ENCODE measurements around the gene TSHZ2. TPM values are rescaled to one million over a fixed set of nuclear protein-coding genes. Genes with fewer than 3 reads are reported as not detected.

TSHZ2 gene
- total and polyA plus RNA-seq, 2 of the 4 experiments (the other 2 are of a cell fraction): under 0.01 to 0.02 TPM

GRCh38 chr20:52994184-52994970 is 22.2 kb downstream of the TSHZ2 start:
- Histone ChIP-seq H2BK5ac (ENCODE audit: low read depth, low read length, poor library complexity, severe bottlenecking) (no peak overlapping the region), H3K23ac (ENCODE audit: low read depth, low read length) (no peak overlapping the region), H2BK15ac (ENCODE audit: low read depth, low read length) (no peak overlapping the region), H4K91ac (ENCODE audit: insufficient read depth, low read depth, low read length) (no peak overlapping the region), H2AK9ac (replicated peaks; ENCODE audit: low read depth, low read length, poor library complexity) (no peak overlapping the region), H3K14ac (replicated peaks; ENCODE audit: low read depth, low read length) (no peak overlapping the region), H3K79me1 (ENCODE audit: low read depth in 1 of 2, low read length in 2 of 2) (no peaks in the 10 kb centered on the region), H3K18ac (ENCODE audit: low read depth, low read length) (no peak overlapping the region), H3K36me3 (ENCODE audit: control insufficient read depth, insufficient read depth, low read length) (no peaks in the 10 kb centered on the region), H3K9me1 (ENCODE audit: insufficient read depth, low read length) (no peaks in the 10 kb centered on the region), H3K4me1 (ENCODE audit: control insufficient read depth, insufficient read depth, low read length) (no peaks in the 10 kb centered on the region), H3K56ac (ENCODE audit: extremely low read depth, insufficient read depth, low read length) (no peak overlapping the region), H4K20me1 (ENCODE audit: insufficient read depth, low read length) (no peaks in the 10 kb centered on the region), H3K27me3 (ENCODE audit: control insufficient read depth, insufficient read depth, low read length) (no peaks in the 10 kb centered on the region), H2AFZ (replicated peaks; ENCODE audit: low read length, poor library complexity) (no peak overlapping the region), H3K27ac (ENCODE audit: insufficient read depth, low read length) (no peak overlapping the region), H3K9ac (ENCODE audit: low read depth, low read length) (no peak overlapping the region), H2AK5ac (ENCODE audit: low read depth, low read length) (no peak overlapping the region), H4K5ac (ENCODE audit: low read depth, low read length) (no peak overlapping the region), H3K4me3 (ENCODE audit: insufficient read depth, low read depth, low read length) (no peak overlapping the region), H4K8ac (ENCODE audit: low read depth in 2 of 2, low read length in 2 of 2) (no peak overlapping the region), H3K9me3 (ENCODE audit: control insufficient read depth, insufficient read depth, low read length) (0 out of 2 replicates have a peak, but pooled peaks cover 2% of the 10 kb centered on the region), H3K4me2 (ENCODE audit: low read depth, low read length) (no peak overlapping the region), H2BK20ac (ENCODE audit: low read depth, low read length) (no peak overlapping the region), H3K4ac (ENCODE audit: low read depth, low read length) (no peak overlapping the region), H2BK120ac (ENCODE audit: low read depth, low read length) (no peak overlapping the region)
- in situ Hi-C loops (cut with MboI; ENCODE audit: low sequenced_read_pairs): no loop called here
- no TSS peak for BruUV-seq (replicated peaks)
- CTCF ChIA-PET: no interaction called here
- POLR2A ChIA-PET (ENCODE audit: unreplicated experiment): no interaction called here
- dilution Hi-C loops (cut with HindIII; ENCODE audit: low sequenced_read_pairs, unreplicated experiment): no loop called here
- 63 to 100% methylated on average over 2 to 7 of the region's 10 CpGs for WGBS, 2 experiments (ENCODE audit: extremely low coverage in 2 of 2, insufficient read length in 1 of 2)
- TF ChIP-seq MAFK (IDR thresholded peaks at IDR 0.05; ENCODE audit: low read depth, low read length) (no peak), RAD21 (IDR thresholded peaks at IDR 0.05; ENCODE audit: low read length) (no peak)
- ATAC-seq (ENCODE audit: low read depth) (no peak), DNase-seq (no peak)
- intact Hi-C loops (cut with micrococcal nuclease): no loop called here

All from IMR-90 (cell line).